Thyroid gland (tissue), 4 donors: ENCODE results near the gene PSME4.

ENCODE experiments used
- CTCF ChIP-seq, 6 experiments: fragments of 200-600 bp in 3 of 6; fragments of 450-650 bp in 3 of 6; sonication (generic) in 3 of 6; IDR thresholded peaks; one replicate each; pipeline ENCODE4 v1.5.1; 2016 to 2019; ENCODE audit warnings: antibody characterized with exemption in 6 of 6, mild to moderate bottlenecking in 2 of 6, inconsistent platforms in 1 of 6, moderate library complexity in 1 of 6
- POLR2A ChIP-seq, 2 donors: fragments of 450-650 bp; IDR thresholded peaks; one replicate each; pipeline ENCODE4 v1.6.1; 2017; ENCODE audit warnings: antibody characterized with exemption in 2 of 2, mild to moderate bottlenecking in 2 of 2, moderate library complexity in 1 of 2

GRCh38 chr2:53820711-53821110, 150.1 kb downstream of the PSME4 start:
- TF ChIP-seq CTCF (IDR thresholded peaks at IDR 0.05) (no peak), POLR2A (IDR thresholded peaks at IDR 0.05) (no peak)
